Psoas muscle (tissue), 8 donors: Measurements from ENCODE around the gene FGR. TPM values are rescaled to one million over a fixed set of nuclear protein-coding genes. Genes with fewer than 3 reads are reported as not detected.

ENCODE experiments used
- ATAC-seq, 4 donors: fragments of 200-7000 bp; cut with Tn5 transposase; one replicate each; pipeline ENCODE4 v1.9.1; 2020; ENCODE audit warnings: moderate library complexity in 3 of 4, mild to moderate bottlenecking in 2 of 4
- DNase-seq, 2 donors: peaks; one replicate each; pipeline ENCODE4 v3.0.0-alpha.2; 2020
- H3K27ac ChIP-seq: fragments of 200-600 bp; one replicate; pipeline ENCODE4 v1.8.0; 2022
- H3K27me3 ChIP-seq, 3 donors: fragments of 200-600 bp in 1 of 3; one replicate each; pipeline versions ENCODE4 v1.6.1 to v1.8.0; 2013 to 2022; ENCODE audit warnings: low read length in 2 of 3, mild to moderate bottlenecking in 2 of 3, moderate library complexity in 1 of 3; ENCODE audit not compliant: insufficient read depth in 3 of 3
- H3K36me3 ChIP-seq, 2 donors: fragments of 200-600 bp in 1 of 2; one replicate each; pipeline versions ENCODE4 v1.6.1 to v1.8.0; 2013 to 2022; ENCODE audit warnings: low read depth in 1 of 2, mild to moderate bottlenecking in 1 of 2, moderate library complexity in 1 of 2; ENCODE audit not compliant: insufficient read depth in 1 of 2
- H3K4me1 ChIP-seq: fragments of 200-600 bp; one replicate; pipeline ENCODE4 v1.8.0; 2022
- H3K4me3 ChIP-seq: fragments of 200-600 bp; one replicate; pipeline ENCODE4 v1.8.0; 2022; ENCODE audit warnings: mild to moderate bottlenecking
- H3K9me3 ChIP-seq: fragments of 200-600 bp; one replicate; pipeline ENCODE4 v1.8.0; 2022
- CTCF ChIP-seq: fragments of 200-600 bp; IDR thresholded peaks from one replicate; pipeline ENCODE4 v1.8.0; 2022; ENCODE audit warnings: antibody characterized with exemption
- WGBS, 3 donors: extraction: QIAGEN DNeasy Blood & Tissue Kit; methylation state at CpG; one replicate each; pipeline versions ENCODE4 v1.1.6 to v1.1.7; 2013; 5-methylcytosine and 5-hydroxymethylcytosine counted together
- intact Hi-C, 2 donors: fragments of 100-400 bp; cut with DNase I; formaldehyde crosslinking; loops; one replicate each; pipeline versions ENCODE4 v1.11.0 to v1.14.2; 2022
- polyA plus RNA-seq, 3 donors: library from polyadenylated mRNA; stranded (reverse); fragments of 200-250 nt; gene quantifications; one replicate each; pipeline ENCODE4 v1.2.3, GENCODE V29; 2013
- total RNA-seq, 4 donors: library from RNA; stranded (reverse); fragmentation: NEBNext Ultra II Directional in 2 of 4; extraction: Animal tissue kit (Norgen Biotek cat#: 25700) in 2 of 4; gene quantifications; one replicate each; pipeline versions ENCODE4 v1.2.1 to v1.2.4, GENCODE V29; 2021 to 2023
- donor health status: healthy with polysubstance abuse.
- donor health status: DM: no; HTN: no; CAD: no; lungs with moderate emphysema.
- donor health status: Bipolar disorder and iron deficiency.
- donor health status: healthy.
- donor health status: DM: yes; HTN: yes; CAD: no.
- donor health status: DM: no; HTN: no; CAD: no.
- donor health status: DM: no; HTN: no; CAD: no.
- donor health status: DM: yes; HTN: yes; CAD: no.

The FGR gene
- total and polyA plus RNA-seq, 7 donors, result 1.3 to 3.8 (median 2.8) TPM

DNA sequence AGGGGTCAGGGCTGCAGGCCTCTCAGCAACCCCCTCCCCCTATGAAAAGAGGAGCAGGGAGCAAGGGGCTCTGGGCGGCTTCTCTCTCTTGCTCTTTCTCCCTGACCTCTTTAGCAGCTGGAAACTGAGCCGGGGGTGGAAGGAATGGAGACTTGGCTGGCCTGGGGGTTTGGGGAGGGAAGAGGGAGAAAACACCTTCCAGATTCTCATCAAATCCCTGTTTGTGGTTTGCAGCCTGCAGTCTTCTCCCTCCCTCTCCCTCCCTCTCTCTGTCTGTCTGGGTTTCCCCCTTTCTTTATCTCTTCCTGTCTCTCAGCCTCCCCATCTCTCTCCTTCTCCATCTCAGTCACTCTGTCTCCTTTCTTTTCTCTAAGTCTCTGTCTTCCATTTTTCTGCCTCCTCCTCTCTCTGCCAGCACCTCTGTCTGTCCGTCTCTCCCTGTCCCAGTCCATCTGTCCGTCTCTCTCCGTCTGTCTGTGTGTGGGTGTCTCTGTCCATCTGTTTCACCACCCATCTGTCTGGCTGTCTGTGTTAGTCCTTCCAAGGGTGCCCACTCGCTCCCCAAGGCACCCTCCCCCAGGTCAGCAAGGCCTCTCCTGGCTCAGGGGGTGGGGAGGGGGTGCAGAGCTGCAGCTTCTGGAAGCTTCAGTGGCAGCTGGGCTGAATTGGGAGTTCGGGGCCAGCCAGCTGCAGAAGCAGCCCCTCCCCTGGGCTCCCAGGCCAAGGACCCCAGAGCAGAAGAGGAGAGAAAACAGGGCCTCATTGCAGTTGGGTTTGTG, 37.3 kb downstream of the FGR start:
- peak overlapping the region; percentile 99 for H3K27ac ChIP-seq
- no peaks in the 10 kb centered on the region for H3K36me3 ChIP-seq
- no peak for TF ChIP-seq CTCF
- DNase-seq (peak in 1 of 2 donors; percentile 7), ATAC-seq (no peak)
- H3K4me3 ChIP-seq, result peak overlapping the region; percentile 30
- H3K4me1 ChIP-seq, result peaks cover 83% of the 10 kb centered on the region
- H3K27me3 ChIP-seq, result no peaks in the 10 kb centered on the region
- 19 to 40% (median 30%) methylated on average over 5 to 7 of the region's 7 CpGs for WGBS, 3 donors
- H3K9me3 ChIP-seq, result no peaks in the 10 kb centered on the region
- intact Hi-C loops, result loop anchor here in 1 of 2 donors (2.0 kb wide), 1 partner anchor 23 kb away; no protein-coding TSS in a partner anchor

GRCh38 chr1:27596986-27597385, 38.0 kb downstream of the FGR start:
- peaks cover 90% of the 10 kb centered on the region for H3K4me1 ChIP-seq
- no peak for DNase-seq
- 41 to 55% (median 44%) methylated on average over 4 of the region's 4 CpGs for WGBS, 3 donors
- intact Hi-C loops, result no loop called here
- H3K4me3 ChIP-seq, result peak overlapping the region; percentile 25
- H3K9me3 ChIP-seq, result no peaks in the 10 kb centered on the region
- no peak for ATAC-seq
- H3K27ac ChIP-seq, result peak overlapping the region; percentile 6
- H3K36me3 ChIP-seq, result no peaks in the 10 kb centered on the region
- no peak for TF ChIP-seq CTCF
- H3K27me3 ChIP-seq, result no peaks in the 10 kb centered on the region

DNA sequence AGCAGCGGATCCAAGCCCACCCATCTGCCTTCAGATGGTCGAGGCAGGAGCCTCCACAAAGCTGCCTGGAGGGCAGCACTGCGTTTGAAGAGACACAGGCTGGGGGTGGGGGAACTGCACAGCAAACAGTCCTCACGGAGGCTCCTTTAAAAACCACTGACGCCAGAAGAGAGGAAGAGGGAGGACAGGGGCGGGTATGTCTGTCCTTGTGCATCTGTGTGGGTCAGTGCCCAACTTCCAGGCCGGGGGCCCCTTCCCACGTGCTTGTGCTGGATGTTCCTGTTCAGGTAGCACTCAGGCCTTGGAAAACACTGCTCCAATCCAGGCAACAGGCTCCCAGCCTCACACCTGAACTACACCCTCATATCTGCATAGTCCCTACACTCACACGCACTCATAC, 38.7 kb downstream of the FGR start:
- TF ChIP-seq CTCF, result no peak
- H3K27ac ChIP-seq, result peak overlapping the region; percentile 62
- ATAC-seq, result no peak

DNA sequence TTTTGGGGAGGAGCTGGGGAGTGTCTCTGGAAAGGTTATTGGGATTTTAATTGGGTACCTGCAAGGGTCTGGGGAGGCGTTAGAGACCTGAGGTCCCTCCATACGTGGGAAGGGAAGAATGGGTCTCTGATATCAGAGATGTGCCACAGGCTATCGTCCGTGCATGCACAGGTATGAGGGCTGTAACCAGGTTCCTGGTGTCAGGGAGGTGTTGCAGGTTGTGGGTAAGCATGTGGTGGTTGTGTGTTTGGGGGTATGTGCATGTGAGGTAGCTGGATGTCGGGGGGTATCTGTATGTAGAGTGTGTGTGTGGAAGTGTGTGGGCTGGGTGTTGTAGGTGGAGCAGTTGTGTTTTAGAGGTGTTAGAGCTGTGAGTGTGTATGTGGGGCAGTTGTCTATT, 39.4 kb downstream of the FGR start:
- TF ChIP-seq CTCF, result no peak
- Histone ChIP-seq H3K4me1 (peaks cover 96% of the 10 kb centered on the region), H3K27ac (peak overlapping the region; percentile 62), H3K4me3 (peak overlapping the region; percentile 1), H3K36me3 (no peaks in the 10 kb centered on the region), H3K27me3 (no peaks in the 10 kb centered on the region), H3K9me3 (no peaks in the 10 kb centered on the region)
- intact Hi-C loops, result no loop called here
- no peak for ATAC-seq
- WGBS, 3 donors, result 43 to 74% (median 54%) methylated on average over 5 of the region's 5 CpGs
- no peak for DNase-seq

More for the DNA sequence above, 38.7 kb downstream of the FGR start:
- 23 to 37% (median 29%) methylated on average over 8 to 9 of the region's 9 CpGs for WGBS, 3 donors
- Histone ChIP-seq H3K4me3 (peak overlapping the region; percentile 1), H3K36me3 (no peaks in the 10 kb centered on the region), H3K4me1 (peaks cover 96% of the 10 kb centered on the region), H3K27me3 (no peaks in the 10 kb centered on the region), H3K9me3 (no peaks in the 10 kb centered on the region)
- intact Hi-C loops, result no loop called here
- DNase-seq, result no peak
